HG02798 (cell line): Measurements from ENCODE around the gene IL1RAP.

ENCODE experiments used
- ATAC-seq: cut with Tn5 transposase; IDR thresholded peaks from one replicate; pipeline ENCODE4 v1.9.1; 2021; ENCODE audit warnings: mild to moderate bottlenecking; ENCODE audit not compliant: unreplicated experiment, poor library complexity

Gene IL1RAP

DNA sequence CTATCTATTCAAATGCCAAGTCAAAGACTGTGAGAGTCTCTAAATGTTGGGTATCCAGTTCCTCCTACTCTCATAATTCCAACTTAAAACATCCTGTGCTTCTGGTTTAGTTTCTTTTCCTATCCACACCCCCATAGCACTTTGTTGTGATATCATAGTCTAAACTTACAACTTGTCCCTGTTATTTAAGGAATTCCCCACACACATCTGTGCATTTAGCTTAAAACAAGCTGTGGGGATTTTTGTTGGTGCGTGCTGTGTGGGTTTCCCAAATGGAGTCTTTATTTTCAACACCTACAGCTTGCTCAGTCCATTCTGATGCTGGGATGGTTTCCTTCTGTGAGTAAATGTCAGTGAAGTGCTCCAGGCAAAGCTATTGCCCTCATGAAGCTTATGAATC lies 181.3 kb downstream of the IL1RAP start:
- ATAC-seq: no peak

DNA sequence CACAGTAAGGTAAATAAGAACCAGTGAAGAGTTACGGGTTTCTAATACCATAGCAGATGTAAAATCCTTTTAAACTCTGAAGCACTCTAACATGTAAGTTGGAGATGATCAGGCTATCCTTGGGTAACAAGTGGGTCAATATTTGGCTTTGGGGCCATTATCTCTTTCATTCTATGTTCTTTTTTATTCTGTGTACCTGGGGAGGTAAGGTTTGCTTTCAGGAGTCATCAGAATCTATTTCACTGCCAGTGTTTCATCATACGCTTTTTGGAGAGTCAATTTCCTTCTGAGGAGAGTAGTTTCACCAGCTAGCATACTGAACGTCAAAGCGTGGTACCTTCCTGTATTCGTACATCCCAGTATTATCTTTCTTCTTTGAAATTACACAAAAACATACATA lies 182.1 kb downstream of the IL1RAP start:
- ATAC-seq: no peak

GRCh38 chr3:190696777-190697501 lies 183.1 kb downstream of the IL1RAP start:
- peak; percentile 42 for ATAC-seq

GRCh38 chr3:190697502-190697830 lies 183.6 kb downstream of the IL1RAP start:
- no peak for ATAC-seq

- ATAC-seq: no peak
These were observed 184.0 kb downstream of the IL1RAP start for GRCh38 chr3:190697901-190698300.

GRCh38 chr3:190699776-190700175 lies 185.9 kb downstream of the IL1RAP start:
- no peak for ATAC-seq

DNA sequence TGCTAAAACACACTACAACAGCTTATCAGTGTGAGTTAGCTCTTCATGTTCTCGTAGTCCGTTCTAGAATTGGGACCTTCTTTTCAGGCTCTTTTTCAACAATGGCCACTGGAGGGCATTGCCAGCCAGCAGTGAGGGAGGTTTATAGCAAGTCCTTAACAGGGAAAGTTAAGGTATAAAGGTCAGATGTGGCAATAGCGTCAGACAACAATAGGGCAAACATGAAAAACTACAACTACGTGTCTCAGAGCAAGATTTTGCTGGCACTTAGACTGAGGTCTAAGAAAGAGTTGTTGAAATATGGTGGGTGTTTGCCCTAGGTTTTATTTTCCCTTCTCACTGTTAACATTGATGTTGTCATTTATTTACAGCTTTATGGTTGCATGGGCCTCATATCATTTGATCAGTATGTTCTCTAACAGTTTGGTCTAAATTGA lies 187.2 kb downstream of the IL1RAP start:
- ATAC-seq: peak; percentile 52

GRCh38 chr3:190706582-190706981 lies 192.7 kb downstream of the IL1RAP start:
- ATAC-seq: no peak
